ENCODE results near the gene PANK4.

Gene PANK4

GRCh38 chr1:2508751-2509150 lies 17.6 kb downstream of the PANK4 start:
- DNase-seq: no peak

GRCh38 chr1:2508180-2508579 lies 18.2 kb downstream of the PANK4 start:
- no peak for DNase-seq

- no peak for DNase-seq
These were observed 18.6 kb downstream of the PANK4 start for GRCh38 chr1:2507744-2508155.

GRCh38 chr1:2506901-2507565 lies 19.4 kb downstream of the PANK4 start:
- DNase-seq: no peak

GRCh38 chr1:2506007-2506860 lies 20.2 kb downstream of the PANK4 start:
- no peak for DNase-seq

GRCh38 chr1:2505461-2505994 lies 20.9 kb downstream of the PANK4 start:
- no peak for DNase-seq

- no peak for DNase-seq
These were observed 21.5 kb downstream of the PANK4 start for GRCh38 chr1:2504949-2505272.

GRCh38 chr1:2504225-2504948 lies 22.0 kb downstream of the PANK4 start:
- no peak for DNase-seq

GRCh38 chr1:2503554-2504224 lies 22.7 kb downstream of the PANK4 start:
- DNase-seq: no peak

- DNase-seq: no peak
These were observed 23.5 kb downstream of the PANK4 start for GRCh38 chr1:2502661-2503553.

- DNase-seq: no peak
These were observed 24.2 kb downstream of the PANK4 start for GRCh38 chr1:2502210-2502609.

GRCh38 chr1:2501820-2502119 lies 24.6 kb downstream of the PANK4 start:
- DNase-seq: no peak

GRCh38 chr1:2501041-2501819 lies 25.2 kb downstream of the PANK4 start:
- DNase-seq: no peak

GRCh38 chr1:2499986-2500596 lies 26.3 kb downstream of the PANK4 start:
- no peak for DNase-seq

- DNase-seq: no peak
These were observed 27.1 kb downstream of the PANK4 start for GRCh38 chr1:2499260-2499659.

GRCh38 chr1:2498648-2499047 lies 27.7 kb downstream of the PANK4 start:
- DNase-seq: no peak

GRCh38 chr1:2497891-2498290 lies 28.5 kb downstream of the PANK4 start:
- no peak for DNase-seq

- DNase-seq: no peak
These were observed 29.6 kb downstream of the PANK4 start for GRCh38 chr1:2496746-2497145.

GRCh38 chr1:2496087-2496622 lies 30.2 kb downstream of the PANK4 start:
- DNase-seq: no peak

GRCh38 chr1:2495546-2495945 lies 30.9 kb downstream of the PANK4 start:
- no peak for DNase-seq

GRCh38 chr1:2495026-2495425 lies 31.4 kb downstream of the PANK4 start:
- no peak for DNase-seq

Measured in MV-4-11 (cell line).